Kidney (tissue), 14 donors: ENCODE measurements around the gene TMEM108. TPM values are rescaled to one million over a fixed set of nuclear protein-coding genes. Genes with fewer than 3 reads are reported as not detected.

Source experiments
- DNase-seq, 5 donors: peaks; one replicate each; pipeline ENCODE4 v3.0.0-alpha.2; 2013 to 2020
- FAIRE-seq: peaks from 2 replicates; lab custom pipeline; 2012; peaks lifted over from hg19 to GRCh38; lab: Jason Lieb, UNC
- H3K27ac ChIP-seq, 2 donors: one replicate each; pipeline ENCODE4 v1.7.0; 2013; ENCODE audit warnings: low read depth in 2 of 2, low read length in 2 of 2, inconsistent platforms in 1 of 2
- H3K27me3 ChIP-seq: one replicate; pipeline ENCODE4 v1.7.1; 2013; ENCODE audit warnings: low read length, inconsistent platforms; ENCODE audit not compliant: control insufficient read depth, insufficient read depth
- H3K36me3 ChIP-seq, 3 donors: one replicate each; pipeline versions ENCODE4 v1.7.0 to v1.7.1; 2013; ENCODE audit warnings: low read length in 3 of 3, control low read depth in 1 of 3, inconsistent platforms in 1 of 3; ENCODE audit not compliant: insufficient read depth in 3 of 3, control insufficient read depth in 2 of 3
- H3K4me1 ChIP-seq, 3 donors: one replicate each; pipeline versions ENCODE4 v1.7.0 to v1.7.1; 2013; ENCODE audit warnings: low read length in 3 of 3, inconsistent platforms in 1 of 3, low read depth in 1 of 3; ENCODE audit not compliant: control insufficient read depth in 2 of 3, insufficient read depth in 2 of 3
- H3K4me3 ChIP-seq, 3 donors: one replicate each; pipeline versions ENCODE4 v1.7.0 to v1.8.1; 2013; ENCODE audit warnings: low read length in 3 of 3, control low read depth in 1 of 3, inconsistent platforms in 1 of 3
- H3K9ac ChIP-seq, 3 donors: one replicate each; pipeline versions ENCODE4 v1.7.0 to v1.7.1; 2013; ENCODE audit warnings: low read length in 3 of 3, control low read depth in 1 of 3, inconsistent platforms in 1 of 3
- H3K9me3 ChIP-seq, 3 donors: one replicate each; pipeline versions ENCODE4 v1.7.0 to v1.7.1; 2013; ENCODE audit warnings: low read length in 3 of 3, control low read depth in 1 of 3, inconsistent platforms in 1 of 3; ENCODE audit not compliant: control insufficient read depth in 2 of 3, insufficient read depth in 1 of 3
- intact Hi-C: fragments of 100-400 bp; cut with DNase I; formaldehyde crosslinking; loops from one replicate; pipeline ENCODE4 v1.11.1; 2022
- polyA plus RNA-seq: library from polyadenylated mRNA; stranded (reverse); fragments of 350-450 nt; fragmentation: Illumina TruSeq; extraction: RNeasy Lipid Tissue Mini Kit (QIAGEN cat#74804); gene quantifications from one replicate; pipeline ENCODE4 v1.2.3, GENCODE V29; 2014; ENCODE audit warnings: low read depth, low replicate concordance; ENCODE audit not compliant: insufficient read depth
- total RNA-seq: library from RNA; stranded (reverse); fragmentation: NEBNext Ultra II Directional; extraction: Animal tissue kit (Norgen Biotek cat#: 25700); gene quantifications from one replicate; pipeline ENCODE4 v1.2.1, GENCODE V29; 2021
- TF ChIP-seq, protein P1 (sequence below): IDR thresholded peaks from 3 replicates; pipeline ENCODE4 v1.5.1; 2012; ENCODE audit warnings: mild to moderate bottlenecking, moderate library complexity, borderline replicate concordance; ENCODE audit not compliant: insufficient read depth; ENCODE audit errors: extremely low read depth
- donor health status: control.
- donor health status: control.
- donor health status: control.
- donor health status: control.
- donor health status: control.
- donor health status: DM: yes; HTN: yes; CAD: no.
- donor health status: Normal renal cell carcinoma (clear cell type).

TMEM108 gene
- total and polyA plus RNA-seq, 2 donors from 2014 or later = 0.91 to 1.5 TPM

DNA sequence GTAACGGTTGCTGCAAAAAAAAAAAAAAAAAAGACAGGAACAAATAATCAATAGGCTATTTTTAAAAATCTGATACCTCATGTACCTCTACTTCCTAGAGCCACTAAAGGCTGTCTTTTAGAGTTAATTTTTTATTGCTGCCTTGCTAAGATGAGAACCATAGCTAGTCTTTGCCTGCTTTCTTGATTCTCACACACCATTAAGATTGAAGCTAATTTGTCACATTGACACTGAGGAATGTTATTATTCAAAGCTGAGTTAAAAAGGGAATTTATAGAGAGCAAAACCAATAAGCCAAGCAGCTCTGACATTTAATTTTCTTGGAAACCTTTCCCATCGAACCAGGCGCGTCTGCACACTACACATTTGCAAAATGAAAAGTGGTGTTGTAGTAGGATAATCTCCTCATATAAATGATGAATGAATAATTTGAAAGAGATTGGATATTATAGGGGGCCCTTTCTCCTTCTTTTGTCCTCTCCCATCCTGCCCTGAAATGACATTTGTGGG lies 149.7 kb downstream of the TMEM108 start:
- no peak for DNase-seq

GRCh38 chr3:133188996-133189395 lies 150.8 kb downstream of the TMEM108 start:
- no peaks in the 10 kb centered on the region for H3K27me3 ChIP-seq
- intact Hi-C loops = no loop called here
- FAIRE-seq (no peak), DNase-seq (no peak)
- H3K9ac ChIP-seq = no peak overlapping the region
- H3K4me3 ChIP-seq = no peak overlapping the region
- TF ChIP-seq, protein P1, sequence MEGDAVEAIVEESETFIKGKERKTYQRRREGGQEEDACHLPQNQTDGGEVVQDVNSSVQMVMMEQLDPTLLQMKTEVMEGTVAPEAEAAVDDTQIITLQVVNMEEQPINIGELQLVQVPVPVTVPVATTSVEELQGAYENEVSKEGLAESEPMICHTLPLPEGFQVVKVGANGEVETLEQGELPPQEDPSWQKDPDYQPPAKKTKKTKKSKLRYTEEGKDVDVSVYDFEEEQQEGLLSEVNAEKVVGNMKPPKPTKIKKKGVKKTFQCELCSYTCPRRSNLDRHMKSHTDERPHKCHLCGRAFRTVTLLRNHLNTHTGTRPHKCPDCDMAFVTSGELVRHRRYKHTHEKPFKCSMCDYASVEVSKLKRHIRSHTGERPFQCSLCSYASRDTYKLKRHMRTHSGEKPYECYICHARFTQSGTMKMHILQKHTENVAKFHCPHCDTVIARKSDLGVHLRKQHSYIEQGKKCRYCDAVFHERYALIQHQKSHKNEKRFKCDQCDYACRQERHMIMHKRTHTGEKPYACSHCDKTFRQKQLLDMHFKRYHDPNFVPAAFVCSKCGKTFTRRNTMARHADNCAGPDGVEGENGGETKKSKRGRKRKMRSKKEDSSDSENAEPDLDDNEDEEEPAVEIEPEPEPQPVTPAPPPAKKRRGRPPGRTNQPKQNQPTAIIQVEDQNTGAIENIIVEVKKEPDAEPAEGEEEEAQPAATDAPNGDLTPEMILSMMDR = no peak
- no peak overlapping the region for H3K27ac ChIP-seq
- H3K9me3 ChIP-seq = no peaks in the 10 kb centered on the region
- no peaks in the 10 kb centered on the region for H3K36me3 ChIP-seq
- H3K4me1 ChIP-seq = no peaks in the 10 kb centered on the region

More for the DNA sequence above, 149.7 kb downstream of the TMEM108 start:
- Histone ChIP-seq H3K9ac (no peak overlapping the region), H3K36me3 (no peaks in the 10 kb centered on the region), H3K27ac (no peak overlapping the region), H3K9me3 (no peaks in the 10 kb centered on the region), H3K27me3 (no peaks in the 10 kb centered on the region), H3K4me1 (no peaks in the 10 kb centered on the region), H3K4me3 (no peak overlapping the region)
- intact Hi-C loops = no loop called here
- TF ChIP-seq, protein P1 = no peak
- no peak for FAIRE-seq

DNA sequence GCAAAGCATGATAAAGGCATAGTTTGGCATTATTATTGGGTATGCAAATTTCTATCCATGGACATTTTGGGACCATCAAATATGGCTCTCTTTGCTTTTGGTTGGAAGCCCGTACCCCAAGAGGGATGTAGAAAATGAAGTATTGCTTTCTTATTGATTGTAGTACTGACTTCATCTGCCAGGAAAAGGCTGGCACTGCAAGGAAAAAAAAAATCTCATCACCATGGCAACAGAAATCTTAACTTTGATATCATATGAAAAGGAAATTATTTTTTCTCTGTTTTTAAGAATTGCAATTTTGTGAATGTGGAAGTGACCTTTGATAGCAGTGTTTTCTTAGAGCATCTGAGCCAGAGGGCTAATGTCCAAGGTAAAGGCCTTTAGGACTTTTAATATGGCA lies 151.7 kb downstream of the TMEM108 start:
- Histone ChIP-seq H3K27me3 (no peaks in the 10 kb centered on the region), H3K4me3 (no peak overlapping the region), H3K9ac (no peak overlapping the region), H3K36me3 (no peaks in the 10 kb centered on the region), H3K4me1 (no peaks in the 10 kb centered on the region), H3K27ac (no peak overlapping the region), H3K9me3 (no peaks in the 10 kb centered on the region)
- FAIRE-seq = no peak
- intact Hi-C loops = no loop called here
- TF ChIP-seq, protein P1 = no peak
- no peak for DNase-seq

DNA sequence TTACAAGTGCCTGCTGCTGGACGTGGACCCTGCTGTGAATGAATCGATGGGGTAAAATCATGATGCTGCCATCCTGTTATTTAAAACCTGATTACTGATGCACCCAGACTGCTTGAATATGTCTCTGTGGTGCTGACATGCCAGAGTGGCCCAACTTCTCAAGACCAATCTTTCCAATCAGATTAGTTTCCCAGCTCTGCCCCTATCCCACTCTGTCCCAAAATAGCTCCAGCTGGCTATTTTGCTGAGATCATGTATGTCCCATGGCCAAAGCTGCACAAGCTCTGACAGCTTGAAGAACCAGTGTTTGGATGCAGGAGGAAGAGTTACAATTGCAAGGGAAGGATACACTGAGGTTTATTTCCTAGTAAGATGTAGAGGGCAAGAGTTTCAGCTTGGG lies 153.6 kb downstream of the TMEM108 start:
- H3K36me3 ChIP-seq = no peaks in the 10 kb centered on the region
- FAIRE-seq (no peak), DNase-seq (no peak)
- H3K9ac ChIP-seq = no peak overlapping the region
- no peaks in the 10 kb centered on the region for H3K4me1 ChIP-seq
- H3K27me3 ChIP-seq = no peaks in the 10 kb centered on the region
- intact Hi-C loops = no loop called here
- TF ChIP-seq, protein P1 = no peak
- no peaks in the 10 kb centered on the region for H3K9me3 ChIP-seq
- no peak overlapping the region for H3K27ac ChIP-seq
- H3K4me3 ChIP-seq = no peak overlapping the region
